Caco-2 (cell line): Measurements from ENCODE around the gene SIL1. TPM values are rescaled to one million over a fixed set of nuclear protein-coding genes. Genes with fewer than 3 reads are reported as not detected.

Experiments
- BruUV-seq: library from RNA; stranded (reverse); fragments of 400-500 nt; replicated peaks from 2 replicates; lab custom pipeline; 2021; lab: Mats Ljungman, UMichigan
- CTCF ChIA-PET: fragments of 300-600 bp; sonication (Branson Sonifier 250); formaldehyde crosslinking; loops from one replicate; lab custom pipeline; 2022; ENCODE audit warnings: antibody characterized with exemption; lab: Charles Lee
- POLR2A ChIA-PET: fragments of 300-600 bp; sonication (Branson Sonifier 250); formaldehyde crosslinking; loops from one replicate; lab custom pipeline; 2022; ENCODE audit warnings: antibody characterized with exemption; lab: Charles Lee
- DNase-seq, 2 experiments: peaks; one replicate each; pipeline versions ENCODE4 v3.0.0 to v3.0.0-alpha.2; 2020 to 2022
- H3K27me3 ChIP-seq: replicated peaks from 2 replicates; pipeline ENCODE4 v1.6.0; 2011; ENCODE audit warnings: low read length; ENCODE audit not compliant: control insufficient read depth, insufficient read depth
- H3K36me3 ChIP-seq: 2 replicates; pipeline ENCODE4 v1.5.1; 2011; ENCODE audit warnings: low read length; ENCODE audit not compliant: control insufficient read depth, insufficient read depth
- H3K4me1 ChIP-seq: fragments of 250-450 bp; sonication (Bioruptor Pico); 2 replicates; pipeline ENCODE4 v1.5.1; 2020; ENCODE audit warnings: mild to moderate bottlenecking
- H3K4me3 ChIP-seq: 2 replicates; pipeline ENCODE4 v1.5.1; 2011; ENCODE audit warnings: low read depth, mild to moderate bottlenecking, control low read depth, low read length
- H3K9me3 ChIP-seq: fragments of 250-450 bp; sonication (Bioruptor Pico); 2 replicates; pipeline ENCODE4 v1.5.1; 2020; ENCODE audit warnings: mild to moderate bottlenecking, moderate library complexity
- H3K27ac Mint-ChIP-seq: one replicate; pipeline ENCODE4 v1.8.0; 2022; ENCODE audit warnings: mixed read lengths; ENCODE audit not compliant: unreplicated experiment
- H3K27me3 Mint-ChIP-seq: one replicate; pipeline ENCODE4 v1.8.0; 2022; ENCODE audit warnings: mixed read lengths; ENCODE audit not compliant: insufficient read depth, unreplicated experiment
- H3K36me3 Mint-ChIP-seq: one replicate; pipeline ENCODE4 v1.8.0; 2022; ENCODE audit warnings: mild to moderate bottlenecking, mixed read lengths; ENCODE audit not compliant: insufficient read depth, unreplicated experiment
- H3K4me1 Mint-ChIP-seq: one replicate; pipeline ENCODE4 v1.8.0; 2022; ENCODE audit warnings: low read depth, mixed read lengths; ENCODE audit not compliant: unreplicated experiment
- H3K4me3 Mint-ChIP-seq: one replicate; pipeline ENCODE4 v1.8.0; 2022; ENCODE audit warnings: mild to moderate bottlenecking, moderate library complexity, mixed read lengths; ENCODE audit not compliant: unreplicated experiment
- H3K9me3 Mint-ChIP-seq: one replicate; pipeline ENCODE4 v1.8.0; 2022; ENCODE audit warnings: mixed read lengths; ENCODE audit not compliant: unreplicated experiment
- CTCF ChIP-seq, 2 experiments: fragments of 200-600 bp in 1 of 2; IDR thresholded peaks; 1 replicate in 1 of 2; 2 replicates in 1 of 2; pipeline versions ENCODE4 v1.5.1 to v1.8.0; 2011 to 2022; ENCODE audit warnings: antibody characterized with exemption in 1 of 2, control low read depth in 1 of 2, inconsistent platforms in 1 of 2, low read depth in 1 of 2, low read length in 1 of 2, mild to moderate bottlenecking in 1 of 2, moderate library complexity in 1 of 2; ENCODE audit not compliant: insufficient read depth in 1 of 2, severe bottlenecking in 1 of 2, unreplicated experiment in 1 of 2
- intact Hi-C: fragments of 100-400 bp; cut with micrococcal nuclease; formaldehyde crosslinking; loops from one replicate; pipeline ENCODE4 v1.10.0; 2022; ENCODE audit not compliant: unreplicated experiment
- total RNA-seq: library from RNA; stranded (reverse); gene quantifications from 2 replicates; pipeline ENCODE4 v1.2.3, GENCODE V29; 2022

SIL1 gene
- total RNA-seq, 1 experiment from 2014 or later = 29.7 TPM

DNA sequence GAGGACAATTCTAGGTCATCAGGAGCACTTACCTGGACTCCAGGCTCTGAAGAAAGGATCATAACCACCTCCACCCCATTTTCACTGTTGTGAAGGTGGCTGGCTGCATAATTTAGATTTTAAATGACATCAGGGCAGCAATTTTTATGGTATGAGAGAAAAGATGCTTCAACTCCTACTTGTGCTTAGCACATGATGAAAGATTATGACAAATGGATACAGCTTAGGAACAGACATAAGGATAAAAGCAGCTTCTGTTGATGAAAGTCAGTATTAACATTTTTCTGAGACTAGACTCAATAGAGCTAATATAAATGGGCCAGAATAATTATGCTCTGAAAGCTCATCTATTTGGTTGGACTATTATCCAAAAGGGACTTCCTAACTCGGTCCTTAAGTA is 72.2 kb downstream of the SIL1 start:
- Histone ChIP-seq H3K4me3 (no peak overlapping the region), H3K9me3 (no peaks in the 10 kb centered on the region), H3K36me3 (no peaks in the 10 kb centered on the region; the same call in 1 of the 2 replicates), H3K4me1 (no peaks in the 10 kb centered on the region), H3K27me3 (no peaks in the 10 kb centered on the region)
- intact Hi-C loops = no loop called here
- no peak for DNase-seq
- CTCF ChIA-PET = no interaction called here
- Mint-ChIP-seq H3K4me1 (no peaks in the 10 kb centered on the region), H3K4me3 (no peak overlapping the region), H3K36me3 (no peaks in the 10 kb centered on the region), H3K27me3 (no peaks in the 10 kb centered on the region), H3K27ac (no peak overlapping the region), H3K9me3 (no peaks in the 10 kb centered on the region)
- POLR2A ChIA-PET = no interaction called here
- no TSS peak for BruUV-seq
- TF ChIP-seq CTCF (IDR thresholded peaks at IDR 0.05; ENCODE audit: insufficient read depth in 1 of 2, low read depth in 1 of 2, low read length in 1 of 2, severe bottlenecking in 1 of 2, unreplicated experiment in 1 of 2) = no peak

GRCh38 chr5:139124774-139125520 is 73.2 kb downstream of the SIL1 start:
- ChIA-PET POLR2A (interaction anchor here (0.6 kb wide), 1 partner anchor 792 kb away, joined by 4 read pairs; no protein-coding TSS in a partner anchor), CTCF (no interaction called here)
- no peaks in the 10 kb centered on the region for H3K27me3 ChIP-seq
- H3K9me3 ChIP-seq = no peaks in the 10 kb centered on the region
- Mint-ChIP-seq H3K9me3 (no peaks in the 10 kb centered on the region), H3K4me3 (no peak overlapping the region), H3K27me3 (no peaks in the 10 kb centered on the region), H3K27ac (no peak overlapping the region), H3K4me1 (no peaks in the 10 kb centered on the region), H3K36me3 (peaks cover 5% of the 10 kb centered on the region)
- H3K36me3 ChIP-seq = no peaks in the 10 kb centered on the region; the same call in none of the 2 replicates
- no TSS peak for BruUV-seq
- no peak for TF ChIP-seq CTCF (IDR thresholded peaks at IDR 0.05; ENCODE audit: insufficient read depth in 1 of 2, low read depth in 1 of 2, low read length in 1 of 2, severe bottlenecking in 1 of 2, unreplicated experiment in 1 of 2)
- H3K4me1 ChIP-seq = no peaks in the 10 kb centered on the region
- intact Hi-C loops = no loop called here
- no peak for DNase-seq
- H3K4me3 ChIP-seq = no peak overlapping the region

- Mint-ChIP-seq H3K36me3 (peaks cover 5% of the 10 kb centered on the region), H3K27me3 (no peaks in the 10 kb centered on the region), H3K9me3 (no peaks in the 10 kb centered on the region), H3K4me3 (no peak overlapping the region), H3K27ac (no peak overlapping the region), H3K4me1 (no peaks in the 10 kb centered on the region)
- no peaks in the 10 kb centered on the region; the same call in none of the 2 replicates for H3K36me3 ChIP-seq
- no peaks in the 10 kb centered on the region for H3K9me3 ChIP-seq
- CTCF ChIA-PET = no interaction called here
- no peak overlapping the region for H3K4me3 ChIP-seq
- intact Hi-C loops = no loop called here
- DNase-seq = no peak
- POLR2A ChIA-PET = no interaction called here
- BruUV-seq = no TSS peak
- H3K27me3 ChIP-seq = no peaks in the 10 kb centered on the region
- peaks cover 12% of the 10 kb centered on the region for H3K4me1 ChIP-seq
- no peak for TF ChIP-seq CTCF (IDR thresholded peaks at IDR 0.05; ENCODE audit: insufficient read depth in 1 of 2, low read depth in 1 of 2, low read length in 1 of 2, severe bottlenecking in 1 of 2, unreplicated experiment in 1 of 2)
These were observed 77.0 kb downstream of the SIL1 start for GRCh38 chr5:139121120-139121519.
